ENCODE data around the gene TTN. TPM values are rescaled to one million over a fixed set of nuclear protein-coding genes. Genes with fewer than 3 reads are reported as not detected.

Gene TTN
- total RNA-seq, 1 donor = under 0.01 TPM

- TF ChIP-seq, protein P1, sequence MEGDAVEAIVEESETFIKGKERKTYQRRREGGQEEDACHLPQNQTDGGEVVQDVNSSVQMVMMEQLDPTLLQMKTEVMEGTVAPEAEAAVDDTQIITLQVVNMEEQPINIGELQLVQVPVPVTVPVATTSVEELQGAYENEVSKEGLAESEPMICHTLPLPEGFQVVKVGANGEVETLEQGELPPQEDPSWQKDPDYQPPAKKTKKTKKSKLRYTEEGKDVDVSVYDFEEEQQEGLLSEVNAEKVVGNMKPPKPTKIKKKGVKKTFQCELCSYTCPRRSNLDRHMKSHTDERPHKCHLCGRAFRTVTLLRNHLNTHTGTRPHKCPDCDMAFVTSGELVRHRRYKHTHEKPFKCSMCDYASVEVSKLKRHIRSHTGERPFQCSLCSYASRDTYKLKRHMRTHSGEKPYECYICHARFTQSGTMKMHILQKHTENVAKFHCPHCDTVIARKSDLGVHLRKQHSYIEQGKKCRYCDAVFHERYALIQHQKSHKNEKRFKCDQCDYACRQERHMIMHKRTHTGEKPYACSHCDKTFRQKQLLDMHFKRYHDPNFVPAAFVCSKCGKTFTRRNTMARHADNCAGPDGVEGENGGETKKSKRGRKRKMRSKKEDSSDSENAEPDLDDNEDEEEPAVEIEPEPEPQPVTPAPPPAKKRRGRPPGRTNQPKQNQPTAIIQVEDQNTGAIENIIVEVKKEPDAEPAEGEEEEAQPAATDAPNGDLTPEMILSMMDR (IDR thresholded peaks at IDR 0.05; ENCODE audit: insufficient read depth, low read depth, low read length) = no peak
- DNase-seq (ENCODE audit: low read depth) = no peak
- no peak overlapping the region for H3K4me3 ChIP-seq (ENCODE audit: low read depth, low read length)
Observed at GRCh38 chr2:178829299-178829960, 22.2 kb upstream of the TTN start.

DNA sequence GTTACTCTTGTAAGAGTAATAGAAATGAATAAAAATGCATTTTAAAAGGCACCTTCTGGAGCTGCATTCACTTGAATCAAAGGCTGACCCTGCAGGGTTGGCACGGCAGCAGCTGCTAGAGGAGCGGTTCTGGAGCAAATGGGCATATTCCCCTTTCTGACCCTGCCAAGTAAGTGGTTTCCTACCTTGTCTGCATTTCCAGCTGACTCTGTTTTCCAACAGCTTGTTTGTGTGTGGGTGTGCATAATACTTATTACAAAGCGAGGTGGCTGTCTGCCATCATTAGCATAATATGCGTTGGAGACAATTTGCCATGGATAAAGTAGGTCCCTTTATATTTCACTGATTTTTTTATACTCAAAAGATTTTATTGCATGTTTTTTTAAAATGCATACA, 21.3 kb upstream of the TTN start:
- TF ChIP-seq, protein P1 (IDR thresholded peaks at IDR 0.05; ENCODE audit: insufficient read depth, low read depth, low read length) = no peak
- no peak overlapping the region for H3K4me3 ChIP-seq (ENCODE audit: low read depth, low read length)
- no peak for DNase-seq (ENCODE audit: low read depth)

DNA sequence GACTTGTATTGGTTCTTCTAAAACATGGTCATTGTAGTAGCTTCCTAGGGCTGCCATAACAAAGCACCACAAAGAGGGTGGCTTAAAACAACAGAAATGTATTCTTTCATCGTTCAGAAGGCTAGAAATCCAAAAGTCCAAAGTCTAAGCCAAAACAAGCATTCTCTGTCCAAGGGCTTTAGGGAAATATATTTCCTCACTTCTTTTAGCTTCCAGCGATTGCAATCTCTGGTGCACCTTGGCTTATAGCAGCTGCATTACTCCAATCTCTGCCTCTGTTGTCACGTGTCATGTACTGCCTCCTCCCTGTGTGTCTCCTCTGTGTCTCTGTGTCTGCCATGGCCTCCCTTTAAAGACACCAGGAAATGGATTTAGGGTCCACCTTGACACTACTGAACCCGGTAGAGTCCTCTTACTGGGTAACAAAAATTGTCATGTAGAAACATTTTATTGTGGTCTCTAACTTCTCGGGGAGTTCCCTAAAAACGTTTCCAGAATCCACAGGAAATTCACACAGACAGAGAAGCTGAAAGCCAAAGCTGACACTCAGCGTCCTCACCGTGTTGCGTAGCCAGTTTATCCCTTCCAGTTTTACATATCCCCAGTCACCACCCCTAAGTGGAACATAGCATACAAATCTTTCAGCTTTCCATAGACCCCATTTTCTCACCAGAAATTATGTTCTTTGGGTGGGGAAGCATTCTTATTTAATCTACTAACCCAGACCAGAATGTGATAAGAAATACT, 20.7 kb upstream of the TTN start:
- DNase-seq (ENCODE audit: low read depth) = no peak
- TF ChIP-seq, protein P1 (IDR thresholded peaks at IDR 0.05; ENCODE audit: insufficient read depth, low read depth, low read length) = no peak
- H3K4me3 ChIP-seq (ENCODE audit: low read depth, low read length) = no peak overlapping the region

GRCh38 chr2:178827111-178827510, 19.9 kb upstream of the TTN start:
- DNase-seq (ENCODE audit: low read depth) = no peak
- no peak overlapping the region for H3K4me3 ChIP-seq (ENCODE audit: low read depth, low read length)
- TF ChIP-seq, protein P1 (IDR thresholded peaks at IDR 0.05; ENCODE audit: insufficient read depth, low read depth, low read length) = no peak

DNA sequence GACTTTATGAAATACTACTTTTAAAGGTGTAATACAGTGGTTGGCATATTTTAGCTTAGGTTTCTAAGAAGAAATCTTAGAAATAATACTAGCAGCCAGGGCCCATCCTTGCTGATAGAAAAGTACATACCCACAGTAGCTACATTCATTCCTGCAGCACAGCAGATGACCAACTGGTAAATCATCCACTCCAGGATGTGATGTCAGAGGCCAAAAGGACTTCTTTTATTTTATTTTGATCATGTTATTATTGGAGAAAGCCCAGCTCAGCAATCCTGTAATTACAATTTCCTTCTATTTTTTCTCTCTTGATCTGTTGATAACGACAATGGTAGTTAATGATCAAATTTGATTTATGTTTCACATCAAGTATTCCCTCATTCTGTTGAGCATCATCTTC, 18.0 kb upstream of the TTN start:
- no peak for DNase-seq (ENCODE audit: low read depth)
- TF ChIP-seq, protein P1 (IDR thresholded peaks at IDR 0.05; ENCODE audit: insufficient read depth, low read depth, low read length) = no peak
- no peak overlapping the region for H3K4me3 ChIP-seq (ENCODE audit: low read depth, low read length)

DNA sequence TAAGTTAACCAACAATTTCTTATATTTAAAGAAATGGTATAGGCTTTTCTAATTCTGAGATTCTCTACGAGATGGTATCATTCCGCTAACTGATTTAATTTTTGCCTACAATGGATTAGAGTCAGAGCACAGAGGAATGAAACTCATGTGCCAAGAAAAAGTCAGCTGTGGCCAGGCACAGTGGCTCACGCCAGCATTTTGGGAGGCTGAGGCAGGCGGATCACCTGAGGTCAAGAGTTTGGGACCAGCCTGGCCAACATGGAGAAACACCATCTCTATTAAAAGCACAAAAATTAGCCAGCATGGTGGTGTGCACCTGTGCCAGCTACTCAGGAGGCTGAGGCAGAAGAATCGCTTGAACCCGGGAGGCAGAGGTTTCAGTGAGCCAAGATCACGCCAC, 17.0 kb upstream of the TTN start:
- DNase-seq (ENCODE audit: low read depth) = no peak
- no peak overlapping the region for H3K4me3 ChIP-seq (ENCODE audit: low read depth, low read length)
- TF ChIP-seq, protein P1 (IDR thresholded peaks at IDR 0.05; ENCODE audit: insufficient read depth, low read depth, low read length) = no peak

Data from fibroblast of villous mesenchyme (primary cell).